Mucosa of descending colon (tissue), 3 donors: ENCODE data around the gene DPEP1. TPM values are rescaled to one million over a fixed set of nuclear protein-coding genes. Genes with fewer than 3 reads are reported as not detected.

ENCODE experiments used
- ATAC-seq: fragments of 200-7000 bp; cut with Tn5 transposase; one replicate; pipeline ENCODE4 v1.9.1; 2020; ENCODE audit warnings: mild to moderate bottlenecking, moderate library complexity
- DNase-seq, 3 donors: peaks; one replicate each; pipeline ENCODE4 v3.0.0-alpha.2; 2020
- H3K36me3 ChIP-seq: fragments of 200-600 bp; one replicate; pipeline ENCODE4 v1.8.0; 2021; ENCODE audit warnings: low read depth, mild to moderate bottlenecking
- H3K4me1 ChIP-seq: fragments of 200-600 bp; one replicate; pipeline ENCODE4 v1.8.0; 2021; ENCODE audit warnings: low read depth, mild to moderate bottlenecking
- H3K4me3 ChIP-seq: fragments of 200-600 bp; one replicate; pipeline ENCODE4 v1.8.0; 2021; ENCODE audit warnings: mild to moderate bottlenecking
- H3K9me3 ChIP-seq: fragments of 200-600 bp; one replicate; pipeline ENCODE4 v1.8.0; 2021; ENCODE audit warnings: mild to moderate bottlenecking
- intact Hi-C, 2 donors: fragments of 100-400 bp; cut with DNase I in 1 of 2; cut with micrococcal nuclease in 1 of 2; formaldehyde crosslinking; loops; one replicate each; pipeline versions ENCODE4 v1.11.0 to v1.11.1; 2022; cut with DNase I, micrococcal nuclease
- total RNA-seq, 3 donors: library from RNA; stranded (reverse); fragmentation: NEBNext Ultra II Directional in 2 of 3; extraction: Animal tissue kit (Norgen Biotek cat#: 25700) in 2 of 3; gene quantifications; one replicate each; pipeline versions ENCODE4 v1.2.1 to v1.2.4, GENCODE V29; 2021 to 2023
- TF ChIP-seq, protein P1 (sequence below): fragments of 200-600 bp; IDR thresholded peaks from one replicate; pipeline ENCODE4 v1.8.0; 2022; ENCODE audit warnings: antibody characterized with exemption, mild to moderate bottlenecking
- donor health status: DM: no; HTN: no; CAD: no; lungs with moderate emphysema.
- donor health status: DM: no; HTN: no; CAD: no.
- donor health status: DM: no; HTN: yes; CAD: no.

The DPEP1 gene
- total RNA-seq, 3 donors from 2014 or later: 0.28 to 2.0 TPM; not detected in 1

DNA sequence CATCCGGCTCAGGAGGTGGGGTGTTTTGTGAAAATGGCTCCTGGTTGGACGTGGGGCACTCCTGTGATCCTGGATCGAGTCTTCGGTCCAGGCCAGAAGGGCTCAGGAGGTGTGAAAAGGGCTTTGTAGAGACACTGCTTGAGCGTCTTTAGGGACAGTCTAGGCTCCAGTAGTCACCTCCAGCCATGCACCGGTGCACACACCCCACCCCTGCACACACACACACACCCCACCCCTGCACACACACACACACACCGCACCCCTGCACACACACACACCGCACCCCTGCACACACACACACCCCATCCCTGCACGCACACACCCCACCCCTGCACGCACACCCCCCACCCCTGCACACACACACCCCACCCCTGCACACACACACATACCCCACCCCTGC, 25.0 kb downstream of the DPEP1 start:
- Histone ChIP-seq H3K4me3 (no peak overlapping the region), H3K36me3 (no peaks in the 10 kb centered on the region), H3K4me1 (peaks cover 6% of the 10 kb centered on the region), H3K9me3 (no peaks in the 10 kb centered on the region)
- DNase-seq (no peak), ATAC-seq (no peak)
- intact Hi-C loops: no loop called here
- TF ChIP-seq, protein P1, sequence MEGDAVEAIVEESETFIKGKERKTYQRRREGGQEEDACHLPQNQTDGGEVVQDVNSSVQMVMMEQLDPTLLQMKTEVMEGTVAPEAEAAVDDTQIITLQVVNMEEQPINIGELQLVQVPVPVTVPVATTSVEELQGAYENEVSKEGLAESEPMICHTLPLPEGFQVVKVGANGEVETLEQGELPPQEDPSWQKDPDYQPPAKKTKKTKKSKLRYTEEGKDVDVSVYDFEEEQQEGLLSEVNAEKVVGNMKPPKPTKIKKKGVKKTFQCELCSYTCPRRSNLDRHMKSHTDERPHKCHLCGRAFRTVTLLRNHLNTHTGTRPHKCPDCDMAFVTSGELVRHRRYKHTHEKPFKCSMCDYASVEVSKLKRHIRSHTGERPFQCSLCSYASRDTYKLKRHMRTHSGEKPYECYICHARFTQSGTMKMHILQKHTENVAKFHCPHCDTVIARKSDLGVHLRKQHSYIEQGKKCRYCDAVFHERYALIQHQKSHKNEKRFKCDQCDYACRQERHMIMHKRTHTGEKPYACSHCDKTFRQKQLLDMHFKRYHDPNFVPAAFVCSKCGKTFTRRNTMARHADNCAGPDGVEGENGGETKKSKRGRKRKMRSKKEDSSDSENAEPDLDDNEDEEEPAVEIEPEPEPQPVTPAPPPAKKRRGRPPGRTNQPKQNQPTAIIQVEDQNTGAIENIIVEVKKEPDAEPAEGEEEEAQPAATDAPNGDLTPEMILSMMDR: no peak

DNA sequence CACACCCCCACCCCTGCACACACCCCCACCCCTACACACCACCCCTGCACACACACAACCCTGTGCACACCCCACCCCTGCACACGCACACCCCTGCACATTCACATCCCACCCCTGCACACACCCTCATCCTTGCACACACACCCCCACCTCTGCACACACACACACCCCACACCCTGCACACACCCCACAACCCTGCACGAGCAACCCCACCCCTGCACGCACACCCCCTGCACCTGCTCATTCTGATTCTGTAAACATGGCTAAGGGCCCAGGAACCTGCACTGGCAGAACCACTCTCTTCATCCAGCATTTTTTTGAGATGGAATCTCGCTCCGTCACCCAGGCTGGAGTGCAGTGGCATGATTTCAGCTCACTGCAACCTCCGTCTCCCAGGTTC, 25.9 kb downstream of the DPEP1 start:
- DNase-seq (no peak), ATAC-seq (no peak)
- TF ChIP-seq, protein P1: no peak

DNA sequence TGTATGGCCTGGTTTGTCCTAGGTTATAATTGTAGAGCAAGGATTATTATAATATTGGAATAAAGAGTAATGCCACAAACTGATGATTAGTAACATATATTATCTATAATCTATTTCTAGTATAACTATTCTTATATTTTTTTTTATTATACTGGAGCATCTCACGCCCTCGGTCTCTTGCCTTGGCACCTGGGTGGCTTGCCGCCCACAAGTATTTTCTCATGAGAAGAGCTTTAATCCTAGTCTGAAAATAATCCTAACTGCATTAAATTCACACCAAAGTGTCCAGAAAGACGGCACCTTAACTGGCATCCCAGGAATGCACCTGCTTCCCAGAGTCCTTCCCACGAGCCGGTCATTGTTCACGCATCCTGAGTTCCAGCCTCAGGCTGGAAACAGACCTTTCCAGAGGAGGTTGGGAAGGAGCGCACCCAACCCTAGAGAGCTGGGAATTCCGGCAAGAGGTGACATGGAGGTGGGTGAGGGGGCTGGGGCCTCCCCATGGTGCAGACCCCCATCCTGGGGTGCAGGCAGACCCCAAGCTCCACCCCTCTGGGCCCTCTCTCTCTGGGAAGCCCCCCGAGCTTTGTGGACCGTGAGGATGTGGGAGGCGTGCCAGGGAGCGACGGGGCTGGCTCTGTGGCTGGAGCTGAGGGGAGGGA, 28.1 kb downstream of the DPEP1 start:
- TF ChIP-seq, protein P1: no peak
- H3K36me3 ChIP-seq: no peaks in the 10 kb centered on the region
- no peak for ATAC-seq
- intact Hi-C loops: no loop called here
- H3K4me3 ChIP-seq: no peak overlapping the region
- peaks cover 6% of the 10 kb centered on the region for H3K4me1 ChIP-seq
- no peaks in the 10 kb centered on the region for H3K9me3 ChIP-seq
- DNase-seq: no peak

More for the DNA sequence above, 25.9 kb downstream of the DPEP1 start:
- no peak overlapping the region for H3K4me3 ChIP-seq
- no peaks in the 10 kb centered on the region for H3K9me3 ChIP-seq
- intact Hi-C loops: no loop called here
- H3K36me3 ChIP-seq: no peaks in the 10 kb centered on the region
- H3K4me1 ChIP-seq: peaks cover 6% of the 10 kb centered on the region

DNA sequence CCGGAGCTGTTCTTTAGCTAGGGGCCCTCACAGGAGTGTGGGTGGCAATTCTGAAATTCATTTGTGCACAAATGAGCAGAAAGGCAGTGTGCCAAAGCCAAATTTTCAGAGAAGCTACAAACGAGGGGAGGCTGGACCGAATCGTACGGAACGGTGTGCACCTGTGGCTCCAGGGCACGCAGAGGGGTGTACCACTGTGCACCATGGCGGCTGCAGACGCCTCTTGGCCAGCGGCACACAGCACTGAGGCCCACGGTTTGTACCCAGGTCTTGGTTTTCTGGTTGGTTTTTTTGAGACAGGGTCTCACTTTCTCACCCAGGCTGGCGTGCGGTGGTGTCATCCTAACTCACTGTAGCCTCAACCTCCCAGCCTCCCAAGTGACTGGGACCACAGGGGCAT, 29.1 kb downstream of the DPEP1 start:
- ATAC-seq (no peak), DNase-seq (no peak)
- Histone ChIP-seq H3K9me3 (no peaks in the 10 kb centered on the region), H3K36me3 (peaks cover 4% of the 10 kb centered on the region), H3K4me1 (peaks cover 6% of the 10 kb centered on the region), H3K4me3 (no peak overlapping the region)
- intact Hi-C loops: no loop called here
- TF ChIP-seq, protein P1: no peak

DNA sequence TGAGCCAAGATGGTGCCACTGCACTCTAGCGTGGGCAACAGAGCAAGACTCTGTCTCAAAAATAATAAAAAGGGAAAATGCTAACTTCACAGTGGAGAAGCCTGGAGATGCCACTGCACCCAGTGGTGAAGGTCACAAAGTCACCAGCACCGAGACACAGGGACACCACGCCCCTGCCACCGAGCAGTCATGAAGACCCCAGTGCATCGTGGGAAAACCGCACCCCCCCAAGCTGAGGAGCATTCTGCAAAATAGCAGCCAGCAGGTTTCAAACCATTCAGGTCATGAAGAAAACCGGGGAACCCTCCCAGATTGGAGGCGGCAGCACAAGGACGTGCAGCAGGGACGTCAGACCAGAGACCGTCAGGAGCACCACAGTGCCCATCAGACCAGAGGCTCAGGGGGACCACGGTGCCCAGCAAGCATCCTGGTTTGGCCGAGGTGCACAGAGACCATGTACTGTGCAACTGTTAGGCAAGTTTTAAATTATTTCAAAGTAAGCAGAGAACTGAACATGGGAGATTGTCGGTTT, 30.4 kb downstream of the DPEP1 start:
- H3K36me3 ChIP-seq: peaks cover 4% of the 10 kb centered on the region
- TF ChIP-seq, protein P1: no peak
- ATAC-seq (no peak), DNase-seq (no peak)
- H3K4me3 ChIP-seq: no peak overlapping the region
- H3K4me1 ChIP-seq: peaks cover 6% of the 10 kb centered on the region
- intact Hi-C loops: no loop called here
- no peaks in the 10 kb centered on the region for H3K9me3 ChIP-seq
